Endothelial cell of umbilical vein (primary cell): ENCODE measurements around the gene AARS2. TPM values are rescaled to one million over a fixed set of nuclear protein-coding genes. Genes with fewer than 3 reads are reported as not detected.
A peak's percentile ranks its signal among the peaks of the same experiment; 100 is the strongest.

Experiments used
- BruUV-seq: library from RNA; stranded (reverse); fragments of 400-500 nt; replicated peaks from 2 replicates; lab custom pipeline; 2021; lab: Mats Ljungman, UMichigan
- CTCF ChIA-PET: fragments of 300-600, 350-600 bp; sonication (Branson Sonifier 250); formaldehyde crosslinking; loops from one replicate; lab custom pipeline; 2021; ENCODE audit warnings: antibody characterized with exemption, inconsistent platforms; lab: Charles Lee
- POLR2A ChIA-PET: fragments of 300-600, 350-600 bp; sonication (Branson Sonifier 250); formaldehyde crosslinking; loops from one replicate; lab custom pipeline; 2021; ENCODE audit warnings: antibody characterized with exemption, inconsistent platforms; lab: Charles Lee
- DNase-seq: peaks from one replicate; pipeline ENCODE4 v3.0.0-alpha.2; 2011; ENCODE audit warnings: low read depth, low spot score
- FAIRE-seq: peaks from 2 replicates; lab custom pipeline; 2011; peaks lifted over from hg19 to GRCh38; lab: Jason Lieb, UNC
- H2AFZ ChIP-seq: 2 replicates; pipeline ENCODE4 v1.6.0; 2012; ENCODE audit warnings: low read depth, low read length, control low read depth, inconsistent platforms
- H3K27ac ChIP-seq: 2 replicates; pipeline ENCODE4 v1.5.1; 2011; ENCODE audit warnings: low read depth, mild to moderate bottlenecking, control low read depth, low read length, moderate library complexity; ENCODE audit not compliant: insufficient read depth
- H3K27me3 ChIP-seq, 2 experiments: 2 replicates each; pipeline versions ENCODE4 v1.6.0 to v1.6.1; 2011; ENCODE audit warnings: low read length in 2 of 2, mixed read lengths in 1 of 2; ENCODE audit not compliant: control insufficient read depth in 2 of 2, insufficient read depth in 2 of 2
- H3K36me3 ChIP-seq, 2 experiments: 2 replicates in 1 of 2; 3 replicates in 1 of 2; pipeline ENCODE4 v1.5.1; 2011; ENCODE audit warnings: low read length in 2 of 2, mild to moderate bottlenecking in 1 of 2, moderate library complexity in 1 of 2; ENCODE audit not compliant: control insufficient read depth in 2 of 2, insufficient read depth in 2 of 2; ENCODE audit errors: extremely low read depth in 1 of 2
- H3K4me1 ChIP-seq: 3 replicates; pipeline ENCODE4 v1.5.1; 2011; ENCODE audit warnings: mild to moderate bottlenecking, low read length; ENCODE audit not compliant: control insufficient read depth, insufficient read depth; ENCODE audit errors: extremely low read depth
- H3K4me2 ChIP-seq: 2 replicates; pipeline ENCODE4 v1.6.1; 2011; ENCODE audit warnings: low read length, control low read depth, mixed read lengths; ENCODE audit not compliant: insufficient read depth
- H3K4me3 ChIP-seq, 3 experiments: fragments of 200-600 bp in 1 of 3; sonication (generic), shearing (Covaris generic) in 1 of 3; replicated peaks in 1 of 3; 2 replicates each; pipeline ENCODE4 v1.5.1; 2011 to 2016; ENCODE audit warnings: control low read depth in 3 of 3, low read length in 3 of 3, mild to moderate bottlenecking in 2 of 3, inconsistent platforms in 1 of 3, low read depth in 1 of 3, moderate library complexity in 1 of 3; ENCODE audit not compliant: insufficient read depth in 1 of 3
- H3K79me2 ChIP-seq: 2 replicates; pipeline ENCODE4 v1.6.0; 2012; ENCODE audit warnings: low read length, inconsistent platforms; ENCODE audit not compliant: control insufficient read depth, insufficient read depth
- H3K9ac ChIP-seq: replicated peaks from 2 replicates; pipeline ENCODE3; 2011; ENCODE audit warnings: low read length, control low read depth; ENCODE audit not compliant: insufficient read depth; ENCODE audit errors: extremely low read depth
- H3K9me1 ChIP-seq: replicated peaks from 3 replicates; pipeline ENCODE4 v1.6.0; 2011; ENCODE audit warnings: mild to moderate bottlenecking, low read length; ENCODE audit not compliant: control insufficient read depth, insufficient read depth; ENCODE audit errors: extremely low read depth
- H3K9me3 ChIP-seq: replicated peaks from 2 replicates; pipeline ENCODE4 v1.5.1; 2012; ENCODE audit warnings: low read length, inconsistent platforms; ENCODE audit not compliant: control insufficient read depth, insufficient read depth
- H4K20me1 ChIP-seq: replicated peaks from 2 replicates; pipeline ENCODE3; 2011; ENCODE audit warnings: mild to moderate bottlenecking, low read length; ENCODE audit not compliant: control insufficient read depth, insufficient read depth; ENCODE audit errors: extremely low read depth
- CTCF ChIP-seq, 2 donors: IDR thresholded peaks; 1 replicate in 1 of 2; 2 replicates in 1 of 2; pipeline ENCODE4 v1.5.1; 2011; ENCODE audit warnings: low read length in 2 of 2, mild to moderate bottlenecking in 2 of 2, moderate library complexity in 2 of 2, control low read depth in 1 of 2, inconsistent platforms in 1 of 2, low read depth in 1 of 2; ENCODE audit not compliant: insufficient read depth in 1 of 2; ENCODE audit errors: extremely low read depth in 1 of 2
- MAX ChIP-seq: IDR thresholded peaks from 2 replicates; pipeline ENCODE4 v1.6.1; 2011; ENCODE audit not compliant: insufficient read depth, insufficient read length
- dilution Hi-C: fragments of 300-500 bp; cut with MboI; formaldehyde crosslinking; loops from one replicate; pipeline ENCODE4 v1.15.0; 2019; ENCODE audit warnings: low sequenced_read_pairs; ENCODE audit not compliant: extremely low pct_ligation_motif_present
- intact Hi-C: fragments of 100-400 bp; cut with micrococcal nuclease; formaldehyde crosslinking; loops from one replicate; pipeline ENCODE4 v1.10.0; 2022
- polyA plus RNA-seq, 4 experiments: library from polyadenylated mRNA; depleted of rRNA in 3 of 4; stranded (reverse) in 3 of 4; unstranded in 1 of 4; fragments of >200 nt; gene quantifications; 2 replicates each; pipeline versions ENCODE4 v1.2.1 to v1.2.3, GENCODE V29; 2011 to 2012; ENCODE audit warnings: missing spikeins in 1 of 4
- total RNA-seq: library from RNA; stranded (reverse); gene quantifications from 2 replicates; pipeline ENCODE4 v1.2.3, GENCODE V29; 2021

Gene AARS2
- total and polyA plus RNA-seq, 2 donors (not counting 3 experiments of a cell fraction or from before 2014, with no cell fraction given), result 8.3 to 17.9 TPM

GRCh38 chr6:44304282-44305199, 8.6 kb downstream of the AARS2 start:
- dilution Hi-C loops (no loop called here), intact Hi-C loops (loop anchor here (1.0 kb wide), 2 partner anchors 36 to 208 kb away; no protein-coding TSS in a partner anchor)
- Histone ChIP-seq H3K9me1 (no peaks in the 10 kb centered on the region), H3K79me2 (no peaks in the 10 kb centered on the region), H4K20me1 (no peaks in the 10 kb centered on the region), H2AFZ (no peak overlapping the region), H3K4me2 (no peak overlapping the region), H3K4me1 (no peaks in the 10 kb centered on the region), H3K36me3 (peaks cover 13 to 58% of the 10 kb centered on the region in 2 experiments), H3K27ac (no peak overlapping the region), H3K9me3 (no peaks in the 10 kb centered on the region), H3K4me3 (no peak overlapping the region), H3K9ac (no peak overlapping the region), H3K27me3 (no peaks in the 10 kb centered on the region)
- CTCF ChIA-PET, result interaction anchor here (0.5 to 4.5 kb wide), 20 partner anchors 9 to 208 kb away, joined by 3 to 83 read pairs (median 4); partner anchors contain the start of genes AARS2 and TMEM151B
- POLR2A ChIA-PET, result no interaction called here
- BruUV-seq, result no TSS peak
- TF ChIP-seq CTCF (IDR thresholded peaks at IDR 0.05; ENCODE audit: extremely low read depth in 1 of 2, insufficient read depth in 1 of 2, low read depth in 1 of 2, low read length in 2 of 2), result peak; percentile 80 to 84
- no peak for TF ChIP-seq MAX
- FAIRE-seq (peak; percentile 31), DNase-seq (peak; percentile 41)
